K562 (cell line): Measurements from ENCODE around the gene HMGA1. TPM values are rescaled to one million over a fixed set of nuclear protein-coding genes. Genes with fewer than 3 reads are reported as not detected.
A peak's percentile ranks its signal among the peaks of the same experiment; 100 is the strongest.

Experiments
- CTCFL ChIP-seq: IDR thresholded peaks from 2 replicates; pipeline ENCODE4 v1.6.1; 2011; ENCODE audit warnings: borderline replicate concordance, low read depth, mild to moderate bottlenecking, moderate library complexity, low read length; ENCODE audit not compliant: insufficient read depth, poor library complexity, severe bottlenecking
- ESRRA ChIP-seq: fragments of 450-650 bp; IDR thresholded peaks from 2 replicates; pipeline ENCODE4 v1.6.1; 2014; ENCODE audit warnings: low read depth, mild to moderate bottlenecking, moderate library complexity, borderline replicate concordance
- GABPA ChIP-seq: fragments of 200-800 bp; sonication (Bioruptor generic); conservative IDR thresholded peaks from 2 replicates; pipeline ENCODE4 v1.6.1; 2016; ENCODE audit warnings: low read depth, missing genetic modification characterization, missing compliant biosample characterization
- HCFC1 ChIP-seq: IDR thresholded peaks from 2 replicates; pipeline ENCODE4 v1.6.1; 2012; ENCODE audit warnings: low read depth, low read length, improper control_type of control experiment
- HNRNPK ChIP-seq: fragments of 200-400 bp; formaldehyde crosslinking; IDR thresholded peaks from one replicate; pipeline ENCODE4 v1.6.1; 2018; ENCODE audit warnings: mild to moderate bottlenecking, low read depth, low read length; ENCODE audit not compliant: poor library complexity, severe bottlenecking
- IRF9 ChIP-seq: fragments of 450-650 bp; IDR thresholded peaks from 2 replicates; pipeline ENCODE4 v1.6.1; 2016; ENCODE audit warnings: missing biosample characterization, missing genetic modification characterization
- KDM2B ChIP-seq: fragments of 250-450 bp; sonication (Bioruptor Pico); IDR thresholded peaks from 2 replicates; pipeline ENCODE4 v1.8.0; 2021; ENCODE audit warnings: mild to moderate bottlenecking, moderate library complexity
- NCOA4 ChIP-seq: fragments of 450-650 bp; IDR thresholded peaks from 2 replicates; pipeline ENCODE4 v1.6.1; 2018; ENCODE audit warnings: mild to moderate bottlenecking; ENCODE audit not compliant: partially characterized antibody
- NCOA6 ChIP-seq: fragments of 450-650 bp; IDR thresholded peaks from 2 replicates; pipeline ENCODE4 v1.6.1; 2017; ENCODE audit warnings: mild to moderate bottlenecking
- POLR2B ChIP-seq: fragments of 450-650 bp; IDR thresholded peaks from 2 replicates; pipeline ENCODE4 v1.6.1; 2018; ENCODE audit warnings: low read depth; ENCODE audit not compliant: partially characterized antibody
- RBFOX2 ChIP-seq: fragments of 200-400 bp; formaldehyde crosslinking; IDR thresholded peaks from 2 replicates; pipeline ENCODE4 v1.6.1; 2017; ENCODE audit warnings: low read depth, mild to moderate bottlenecking, low read length, moderate library complexity
- TRIM28 ChIP-seq: fragments of 450-650 bp; IDR thresholded peaks from 2 replicates; pipeline ENCODE4 v1.6.1; 2017
- YY1 ChIP-seq, 3 experiments: IDR thresholded peaks; 2 replicates each; pipeline ENCODE4 v1.6.1; 2011; ENCODE audit warnings: low read length in 2 of 3, mild to moderate bottlenecking in 2 of 3, moderate library complexity in 2 of 3, borderline replicate concordance in 1 of 3, control low read depth in 1 of 3, low read depth in 1 of 3; ENCODE audit not compliant: insufficient read depth in 3 of 3, insufficient replicate concordance in 2 of 3, control insufficient read depth in 1 of 3, insufficient read length in 1 of 3; ENCODE audit errors: extremely low read depth in 1 of 3
- ZNF253 ChIP-seq: fragments of 250-450 bp; sonication (Bioruptor Pico); conservative IDR thresholded peaks from 2 replicates; pipeline ENCODE4 v1.6.1; 2021; ENCODE audit warnings: mild to moderate bottlenecking
- ZNF512 ChIP-seq: IDR thresholded peaks from 2 replicates; pipeline ENCODE4 v1.6.1; 2016; ENCODE audit warnings: missing genetic modification characterization, missing compliant biosample characterization
- ZNF639 ChIP-seq, 2 experiments: fragments of 200-800 bp in 1 of 2; sonication (Bioruptor generic) in 1 of 2; sonication (generic) in 1 of 2; formaldehyde crosslinking in 1 of 2; IDR thresholded peaks in 1 of 2; conservative IDR thresholded peaks in 1 of 2; 2 replicates each; pipeline versions ENCODE4 v1.5.0 to v1.6.1; 2016 to 2020; ENCODE audit warnings: missing compliant biosample characterization in 1 of 2, missing genetic modification characterization in 1 of 2, missing genetic modification reagents in 1 of 2
- ZNF740 ChIP-seq, 3 experiments: fragments of 200-800 bp in 1 of 3; sonication (Bioruptor generic) in 1 of 3; sonication (generic) in 1 of 3; formaldehyde crosslinking in 1 of 3; IDR thresholded peaks; 2 replicates each; pipeline versions ENCODE4 v1.6.1 to v1.8.0; 2016 to 2022; ENCODE audit warnings: mild to moderate bottlenecking in 2 of 3, missing compliant biosample characterization in 2 of 3, missing genetic modification characterization in 2 of 3, missing genetic modification reagents in 1 of 3
- polyA plus RNA-seq, 8 experiments: library from polyadenylated mRNA; depleted of rRNA in 4 of 8; stranded (reverse) in 5 of 8; unstranded in 3 of 8; fragments of >200 nt; fragmentation: Nextera tagmentation in 2 of 8; fragmentation: Illumina TruSeq in 1 of 8; extraction: Ambion mirVana in 2 of 8; extraction: Trizol in 1 of 8; gene quantifications; 2 replicates each; pipeline versions ENCODE4 v1.2.1 to v1.2.3, GENCODE V29; 2011 to 2014; ENCODE audit warnings: inconsistent platforms in 1 of 8, missing spikeins in 1 of 8
- total RNA-seq, 7 experiments: library from RNA; depleted of rRNA in 6 of 7; stranded (reverse); fragments of >200 nt in 6 of 7; fragmentation: Illumina TruSeq in 2 of 7; extraction: Trizol in 2 of 7; gene quantifications; 2 replicates each; pipeline versions ENCODE4 v1.2.1 to v1.2.3, GENCODE V29; 2011 to 2021; ENCODE audit warnings: low replicate concordance in 1 of 7

The HMGA1 gene
- total and polyA plus RNA-seq, 9 of the 15 experiments (the other 6 are each of a cell fraction or from before 2014, with no cell fraction given) = 27.8 to 1,947 (median 594) TPM

GRCh38 chr6:34235307-34236130 is 1.2 kb upstream of the HMGA1 start (continued):
- TF ChIP-seq HNRNPK (peak; percentile 75), ZNF253 (0 out of 2 replicates have a peak, but pooled peaks have one; percentile 20), CTCFL (peak; percentile 53), NCOA6 (no peak), ZNF512 (tag) (no peak), YY1 (IDR thresholded peaks at IDR 0.05; ENCODE audit: borderline replicate concordance in 1 of 3, control insufficient read depth in 1 of 3, extremely low read depth in 1 of 3, insufficient read depth in 3 of 3, insufficient read length in 1 of 3, insufficient replicate concordance in 2 of 3, low read depth in 1 of 3, low read length in 2 of 3) (peak; percentile 45 to 90 (median 84)), NCOA4 (no peak), ZNF639 (CRISPR knock-in tag; conservative IDR thresholded peaks at IDR 0.05 in 1 of 2, IDR thresholded peaks at IDR 0.05 in 1 of 2) (peak in 1 of 2 experiments; percentile 71; a peak in 2 of 4 replicates), POLR2B (peak; percentile 12), IRF9 (tag) (no peak), ESRRA (peak; percentile 17; the same call in 1 of the 2 replicates), TRIM28 (peak; percentile 58; the same call in 1 of the 2 replicates), HCFC1 (peak; percentile 3; the same call in 1 of the 2 replicates), GABPA (tag) (peak; percentile 66), ZNF740 (CRISPR knock-in tag; IDR thresholded peaks at IDR 0.05) (no peak), ZNF740 (tag; IDR thresholded peaks at IDR 0.05) (peak in 1 of 2 experiments; percentile 24; a peak in 1 of 4 replicates), KDM2B (CRISPR knock-in tag) (no peak; the same call in 1 of the 2 replicates), RBFOX2 (peak; percentile 86)
